HEK293T (cell line): ENCODE data around the gene NHSL2.
A peak's percentile ranks its signal among the peaks of the same experiment; 100 is the strongest.

Source experiments
- CTCF ChIA-PET: fragments of 350-600 bp; formaldehyde crosslinking; extraction: SDS; loops from one replicate; lab custom pipeline; 2021; ENCODE audit warnings: antibody characterized with exemption, inconsistent platforms; lab: Yijun Ruan, JAX
- POLR2A ChIA-PET: fragments of 350-600 bp; formaldehyde crosslinking; extraction: SDS; loops from one replicate; lab custom pipeline; 2020; ENCODE audit warnings: antibody characterized with exemption, inconsistent platforms; lab: Yijun Ruan, JAX
- DNase-seq: peaks from one replicate; pipeline ENCODE4 v3.0.0; 2012; ENCODE audit warnings: mixed read lengths; ENCODE audit errors: extremely low spot score
- ARNT ChIP-seq: fragments of 450-650 bp; IDR thresholded peaks from 2 replicates; pipeline ENCODE4 v1.6.1; 2017; ENCODE audit warnings: mild to moderate bottlenecking
- BHLHE40 ChIP-seq: fragments of 450-650 bp; IDR thresholded peaks from 2 replicates; pipeline ENCODE4 v1.6.1; 2016; ENCODE audit warnings: mild to moderate bottlenecking, moderate library complexity, borderline replicate concordance
- CTBP1 ChIP-seq: fragments of 450-650 bp; IDR thresholded peaks from 2 replicates; pipeline ENCODE4 v1.6.1; 2016; ENCODE audit warnings: borderline replicate concordance
- ELF4 ChIP-seq: fragments of 450-650 bp; IDR thresholded peaks from 2 replicates; pipeline ENCODE4 v1.6.1; 2017; ENCODE audit warnings: antibody characterized with exemption
- FOXA1 ChIP-seq: fragments of 450-650 bp; IDR thresholded peaks from 2 replicates; pipeline ENCODE4 v1.6.1; 2016; ENCODE audit warnings: mild to moderate bottlenecking
- FOXK2 ChIP-seq: fragments of 450-650 bp; IDR thresholded peaks from 2 replicates; pipeline ENCODE4 v1.6.1; 2016; ENCODE audit warnings: mild to moderate bottlenecking
- FOXM1 ChIP-seq: fragments of 450-650 bp; IDR thresholded peaks from 2 replicates; pipeline ENCODE4 v1.6.1; 2017; ENCODE audit warnings: mild to moderate bottlenecking, borderline replicate concordance
- HDGF ChIP-seq: fragments of 450-650 bp; IDR thresholded peaks from 2 replicates; pipeline ENCODE4 v1.6.1; 2017; ENCODE audit warnings: antibody characterized with exemption, borderline replicate concordance
- L3MBTL2 ChIP-seq: fragments of 450-650 bp; conservative IDR thresholded peaks from 2 replicates; pipeline ENCODE4 v1.6.1; 2016; ENCODE audit warnings: mild to moderate bottlenecking
- LEF1 ChIP-seq: fragments of 450-650 bp; IDR thresholded peaks from 2 replicates; pipeline ENCODE4 v1.6.1; 2017; ENCODE audit warnings: mild to moderate bottlenecking, borderline replicate concordance
- NFRKB ChIP-seq: fragments of 450-650 bp; IDR thresholded peaks from 2 replicates; pipeline ENCODE4 v1.6.1; 2016; ENCODE audit warnings: mild to moderate bottlenecking, moderate library complexity
- SP1 ChIP-seq: fragments of 450-650 bp; IDR thresholded peaks from 2 replicates; pipeline ENCODE4 v1.6.1; 2017
- SUZ12 ChIP-seq: fragments of 450-650 bp; IDR thresholded peaks from 2 replicates; pipeline ENCODE4 v1.6.1; 2016; ENCODE audit warnings: mild to moderate bottlenecking
- TARDBP ChIP-seq: fragments of 450-650 bp; IDR thresholded peaks from 2 replicates; pipeline ENCODE4 v1.6.1; 2016
- ZNF384 ChIP-seq: fragments of 450-650 bp; IDR thresholded peaks from 2 replicates; pipeline ENCODE4 v1.6.1; 2016
- TF ChIP-seq, protein P1 (sequence below): fragments of 450-650 bp; IDR thresholded peaks from 2 replicates; pipeline ENCODE4 v1.6.1; 2016

Gene NHSL2

GRCh38 chrX:72031118-72031517 lies 120.5 kb downstream of the NHSL2 start:
- ChIA-PET POLR2A (interaction anchor here (1.0 to 5.9 kb wide), 6 partner anchors 10 to 246 kb away, joined by 3 to 40 read pairs (median 4); partner anchors contain the start of genes PIN4 and RPS4X), CTCF (interaction anchor here (1.8 to 5.4 kb wide), 2 partner anchors 9 to 11 kb away, joined by 4 to 66 read pairs; no protein-coding TSS in a partner anchor)
- TF ChIP-seq, protein P1, sequence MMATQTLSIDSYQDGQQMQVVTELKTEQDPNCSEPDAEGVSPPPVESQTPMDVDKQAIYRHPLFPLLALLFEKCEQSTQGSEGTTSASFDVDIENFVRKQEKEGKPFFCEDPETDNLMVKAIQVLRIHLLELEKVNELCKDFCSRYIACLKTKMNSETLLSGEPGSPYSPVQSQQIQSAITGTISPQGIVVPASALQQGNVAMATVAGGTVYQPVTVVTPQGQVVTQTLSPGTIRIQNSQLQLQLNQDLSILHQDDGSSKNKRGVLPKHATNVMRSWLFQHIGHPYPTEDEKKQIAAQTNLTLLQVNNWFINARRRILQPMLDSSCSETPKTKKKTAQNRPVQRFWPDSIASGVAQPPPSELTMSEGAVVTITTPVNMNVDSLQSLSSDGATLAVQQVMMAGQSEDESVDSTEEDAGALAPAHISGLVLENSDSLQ, result no peak
- TF ChIP-seq ZNF384 (no peak), SUZ12 (no peak), NFRKB (no peak), LEF1 (no peak), FOXM1 (no peak), ELF4 (no peak), BHLHE40 (no peak), ARNT (no peak), SP1 (no peak), TARDBP (no peak), FOXK2 (no peak), HDGF (no peak), CTBP1 (no peak), L3MBTL2 (no peak), FOXA1 (no peak)
- DNase-seq, result no peak

DNA sequence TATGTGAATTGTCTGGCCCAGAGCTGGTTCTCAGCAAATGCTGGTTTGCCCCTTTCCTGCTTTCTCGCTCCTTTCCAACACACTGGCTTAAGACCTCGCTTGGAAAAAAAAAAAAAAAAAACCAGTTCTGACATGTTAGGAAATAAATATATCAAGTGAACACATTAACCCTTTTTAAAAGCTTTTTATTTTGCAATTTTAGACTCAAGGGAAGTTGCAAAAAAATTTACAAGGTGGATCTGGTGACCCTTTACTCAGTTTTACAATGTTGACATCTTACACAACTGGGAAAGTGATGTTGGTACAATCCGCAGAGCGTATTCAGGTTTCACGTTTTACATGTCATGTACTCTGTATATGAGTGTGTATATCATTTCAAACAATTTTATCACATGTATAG lies 121.0 kb downstream of the NHSL2 start:
- TF ChIP-seq ZNF384, result peak; percentile 98
- TF ChIP-seq CTBP1, result peak; percentile 87
- TF ChIP-seq FOXM1, result no peak
- TF ChIP-seq HDGF, result no peak
- no peak for TF ChIP-seq FOXK2
- TF ChIP-seq, protein P1, result peak; percentile 86
- no peak for TF ChIP-seq FOXA1
- CTCF ChIA-PET, result interaction anchor here (0.6 to 5.4 kb wide), 5 partner anchors 8 to 324 kb away, joined by 3 to 66 read pairs (median 4); no protein-coding TSS in a partner anchor
- POLR2A ChIA-PET, result interaction anchor here (1.0 to 5.9 kb wide), 5 partner anchors 9 to 245 kb away, joined by 3 to 40 read pairs (median 3); partner anchors contain the start of gene RPS4X
- no peak for DNase-seq

DNA sequence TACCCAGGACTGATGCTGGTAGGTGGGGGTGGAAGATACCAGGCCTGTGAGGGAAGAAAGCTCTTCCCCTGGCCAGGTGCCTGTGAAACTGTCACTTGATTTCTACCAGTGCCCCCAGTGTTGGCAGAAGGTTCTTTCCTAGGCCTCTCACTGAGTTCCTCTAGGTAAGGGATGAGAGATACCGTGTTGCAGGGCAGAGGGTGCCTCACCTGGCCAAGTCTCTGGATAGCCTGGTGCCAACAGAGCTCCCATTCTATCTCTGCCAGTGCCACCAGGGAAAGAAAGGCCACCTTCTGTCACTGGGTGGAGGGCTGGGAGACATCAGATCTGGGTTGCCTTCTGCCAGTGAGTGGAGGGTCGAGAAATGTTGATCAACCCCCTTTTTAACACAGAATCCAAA lies 127.0 kb downstream of the NHSL2 start:
- no peak for TF ChIP-seq FOXA1
- TF ChIP-seq FOXM1, result no peak
- TF ChIP-seq BHLHE40, result no peak
- TF ChIP-seq, protein P1, result no peak
- no peak for TF ChIP-seq ARNT
- no peak for TF ChIP-seq ZNF384
- no peak for TF ChIP-seq FOXK2
- TF ChIP-seq SUZ12, result no peak
- no peak for TF ChIP-seq CTBP1
- no peak for TF ChIP-seq L3MBTL2
- TF ChIP-seq ELF4, result no peak
- TF ChIP-seq LEF1, result no peak
- TF ChIP-seq NFRKB, result no peak
- no peak for TF ChIP-seq SP1
- TF ChIP-seq TARDBP, result no peak
- no peak for TF ChIP-seq HDGF
- ChIA-PET POLR2A (interaction anchor here (1.5 kb wide), 1 partner anchor 9 kb away, joined by 4 read pairs; no protein-coding TSS in a partner anchor), CTCF (no interaction called here)
- no peak for DNase-seq

GRCh38 chrX:72038016-72038415 lies 127.4 kb downstream of the NHSL2 start:
- ChIA-PET POLR2A (interaction anchor here (1.5 to 5.4 kb wide), 2 partner anchors 8 to 9 kb away, joined by 4 to 40 read pairs; no protein-coding TSS in a partner anchor), CTCF (no interaction called here)
- no peak for DNase-seq
- no peak for TF ChIP-seq FOXA1
- TF ChIP-seq, protein P1, result no peak
- no peak for TF ChIP-seq SP1
- TF ChIP-seq FOXM1, result no peak
- TF ChIP-seq NFRKB, result no peak
- no peak for TF ChIP-seq BHLHE40
- no peak for TF ChIP-seq FOXK2
- TF ChIP-seq ELF4, result no peak
- TF ChIP-seq ZNF384, result no peak
- no peak for TF ChIP-seq L3MBTL2
- no peak for TF ChIP-seq CTBP1
- TF ChIP-seq SUZ12, result no peak
- TF ChIP-seq TARDBP, result no peak
- TF ChIP-seq LEF1, result no peak

GRCh38 chrX:72038868-72039267 lies 128.2 kb downstream of the NHSL2 start:
- TF ChIP-seq NFRKB, result no peak
- TF ChIP-seq, protein P1, result no peak
- TF ChIP-seq ELF4, result no peak
- TF ChIP-seq ARNT, result no peak
- DNase-seq, result no peak
- POLR2A ChIA-PET, result interaction anchor here (5.4 kb wide), 1 partner anchor 8 kb away, joined by 40 read pairs; no protein-coding TSS in a partner anchor
- CTCF ChIA-PET, result no interaction called here
